ENCODE results near the gene TMEM175. TPM values are rescaled to one million over a fixed set of nuclear protein-coding genes. Genes with fewer than 3 reads are reported as not detected.

TMEM175 gene
- total RNA-seq, 1 donor from 2014 or later = 62.7 TPM

DNA sequence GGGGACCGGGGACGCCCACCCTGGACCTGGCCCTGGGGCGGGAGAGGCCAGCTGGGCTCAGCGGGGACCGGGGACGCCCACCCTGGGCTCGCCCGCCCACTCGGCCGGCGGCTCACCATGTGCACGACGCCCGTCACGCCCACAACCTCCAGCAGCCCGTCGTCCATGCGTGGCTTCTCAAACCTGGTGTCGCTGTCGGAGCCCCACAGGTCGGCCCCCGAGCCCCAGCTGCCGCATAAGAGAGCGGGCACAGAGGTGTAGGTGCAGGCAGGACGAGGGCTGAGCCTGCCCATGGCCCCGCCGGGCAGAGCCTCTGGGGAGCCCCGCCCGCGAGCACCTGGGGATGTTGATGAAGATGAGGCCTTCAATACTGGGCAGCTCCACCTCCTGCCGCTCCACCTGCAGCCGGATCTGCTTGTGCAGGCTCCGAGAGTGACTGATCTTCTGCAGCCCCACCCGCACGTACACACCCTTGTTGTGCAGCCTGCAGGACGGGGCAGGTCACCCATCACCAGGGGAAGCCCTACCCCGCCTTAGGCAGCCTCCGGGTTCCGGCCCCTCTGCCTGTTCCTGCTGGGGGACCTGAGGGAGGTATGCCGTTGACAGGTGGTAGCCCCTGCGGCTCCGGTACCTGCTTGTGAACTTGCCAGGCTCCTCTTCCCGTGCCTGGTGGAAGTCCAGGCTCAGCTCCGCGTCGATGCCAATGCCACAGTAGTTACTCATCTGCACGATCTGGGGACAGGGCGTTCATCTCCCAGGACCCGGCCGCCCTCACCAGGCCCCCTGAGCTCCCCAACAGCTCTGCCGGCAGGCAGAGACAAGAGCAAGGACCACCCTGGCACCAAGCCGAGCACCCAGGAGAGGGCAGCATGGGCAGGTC, 29.3 kb downstream of the TMEM175 start:
- peaks cover 2% of the 10 kb centered on the region for H3K27me3 Mint-ChIP-seq (ENCODE audit: unreplicated experiment)
- no peak overlapping the region for H3K27ac Mint-ChIP-seq (ENCODE audit: unreplicated experiment)
- H3K4me3 Mint-ChIP-seq (ENCODE audit: unreplicated experiment) = no peak overlapping the region
- no peaks in the 10 kb centered on the region for H3K36me3 Mint-ChIP-seq (ENCODE audit: unreplicated experiment)
- H3K9me3 Mint-ChIP-seq (ENCODE audit: unreplicated experiment) = peaks cover 5% of the 10 kb centered on the region
- TF ChIP-seq, protein P1, sequence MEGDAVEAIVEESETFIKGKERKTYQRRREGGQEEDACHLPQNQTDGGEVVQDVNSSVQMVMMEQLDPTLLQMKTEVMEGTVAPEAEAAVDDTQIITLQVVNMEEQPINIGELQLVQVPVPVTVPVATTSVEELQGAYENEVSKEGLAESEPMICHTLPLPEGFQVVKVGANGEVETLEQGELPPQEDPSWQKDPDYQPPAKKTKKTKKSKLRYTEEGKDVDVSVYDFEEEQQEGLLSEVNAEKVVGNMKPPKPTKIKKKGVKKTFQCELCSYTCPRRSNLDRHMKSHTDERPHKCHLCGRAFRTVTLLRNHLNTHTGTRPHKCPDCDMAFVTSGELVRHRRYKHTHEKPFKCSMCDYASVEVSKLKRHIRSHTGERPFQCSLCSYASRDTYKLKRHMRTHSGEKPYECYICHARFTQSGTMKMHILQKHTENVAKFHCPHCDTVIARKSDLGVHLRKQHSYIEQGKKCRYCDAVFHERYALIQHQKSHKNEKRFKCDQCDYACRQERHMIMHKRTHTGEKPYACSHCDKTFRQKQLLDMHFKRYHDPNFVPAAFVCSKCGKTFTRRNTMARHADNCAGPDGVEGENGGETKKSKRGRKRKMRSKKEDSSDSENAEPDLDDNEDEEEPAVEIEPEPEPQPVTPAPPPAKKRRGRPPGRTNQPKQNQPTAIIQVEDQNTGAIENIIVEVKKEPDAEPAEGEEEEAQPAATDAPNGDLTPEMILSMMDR (IDR thresholded peaks at IDR 0.05; ENCODE audit: partially characterized antibody, unreplicated experiment) = no peak
- DNase-seq = peak; percentile 14
- peaks cover 2% of the 10 kb centered on the region for H3K4me1 Mint-ChIP-seq (ENCODE audit: low read depth, unreplicated experiment)

GRCh38 chr4:962231-963208, 30.3 kb downstream of the TMEM175 start:
- H3K36me3 Mint-ChIP-seq (ENCODE audit: unreplicated experiment) = no peaks in the 10 kb centered on the region
- no peak overlapping the region for H3K27ac Mint-ChIP-seq (ENCODE audit: unreplicated experiment)
- H3K4me3 Mint-ChIP-seq (ENCODE audit: unreplicated experiment) = no peak overlapping the region
- TF ChIP-seq, protein P1 (IDR thresholded peaks at IDR 0.05; ENCODE audit: partially characterized antibody, unreplicated experiment) = no peak
- peak; percentile 15 for DNase-seq
- peaks cover 2% of the 10 kb centered on the region for H3K27me3 Mint-ChIP-seq (ENCODE audit: unreplicated experiment)
- H3K9me3 Mint-ChIP-seq (ENCODE audit: unreplicated experiment) = peaks cover 5% of the 10 kb centered on the region
- H3K4me1 Mint-ChIP-seq (ENCODE audit: low read depth, unreplicated experiment) = peaks cover 2% of the 10 kb centered on the region

GRCh38 chr4:963276-964225, 31.3 kb downstream of the TMEM175 start:
- TF ChIP-seq, protein P1 (IDR thresholded peaks at IDR 0.05; ENCODE audit: partially characterized antibody, unreplicated experiment) = no peak
- no peak overlapping the region for H3K27ac Mint-ChIP-seq (ENCODE audit: unreplicated experiment)
- peaks cover 2% of the 10 kb centered on the region for H3K27me3 Mint-ChIP-seq (ENCODE audit: unreplicated experiment)
- H3K4me1 Mint-ChIP-seq (ENCODE audit: low read depth, unreplicated experiment) = peaks cover 2% of the 10 kb centered on the region
- no peaks in the 10 kb centered on the region for H3K36me3 Mint-ChIP-seq (ENCODE audit: unreplicated experiment)
- H3K4me3 Mint-ChIP-seq (ENCODE audit: unreplicated experiment) = no peak overlapping the region
- DNase-seq = peak; percentile 14
- H3K9me3 Mint-ChIP-seq (ENCODE audit: unreplicated experiment) = peaks cover 5% of the 10 kb centered on the region

GRCh38 chr4:964346-965025, 32.2 kb downstream of the TMEM175 start:
- TF ChIP-seq, protein P1 (IDR thresholded peaks at IDR 0.05; ENCODE audit: partially characterized antibody, unreplicated experiment) = no peak
- H3K9me3 Mint-ChIP-seq (ENCODE audit: unreplicated experiment) = peaks cover 3% of the 10 kb centered on the region
- no peak overlapping the region for H3K27ac Mint-ChIP-seq (ENCODE audit: unreplicated experiment)
- peak; percentile 15 for DNase-seq
- H3K4me1 Mint-ChIP-seq (ENCODE audit: low read depth, unreplicated experiment) = peaks cover 2% of the 10 kb centered on the region
- H3K36me3 Mint-ChIP-seq (ENCODE audit: unreplicated experiment) = no peaks in the 10 kb centered on the region
- H3K27me3 Mint-ChIP-seq (ENCODE audit: unreplicated experiment) = peaks cover 5% of the 10 kb centered on the region
- no peak overlapping the region for H3K4me3 Mint-ChIP-seq (ENCODE audit: unreplicated experiment)
